PC-3 (cell line): ENCODE data around the gene PER2.

Experiments
- EZH2 ChIP-seq: fragments of 300-600 bp; sonication (generic); IDR thresholded peaks from one replicate; pipeline ENCODE4 v1.6.1; 2017; ENCODE audit warnings: antibody characterized with exemption, mild to moderate bottlenecking, low read length; ENCODE audit not compliant: unreplicated experiment
- EZH2phosphoT487 ChIP-seq: fragments of 300-600 bp; sonication (generic); IDR thresholded peaks from 2 replicates; pipeline ENCODE4 v1.6.1; 2018; ENCODE audit warnings: mild to moderate bottlenecking, antibody characterized with exemption, low read length, borderline replicate concordance
- TF ChIP-seq, protein P1 (sequence below): fragments of 300-600 bp; sonication (generic); conservative IDR thresholded peaks from 2 replicates; pipeline ENCODE4 v1.5.1; 2017; ENCODE audit warnings: antibody characterized with exemption, low read depth, mild to moderate bottlenecking, low read length

DNA sequence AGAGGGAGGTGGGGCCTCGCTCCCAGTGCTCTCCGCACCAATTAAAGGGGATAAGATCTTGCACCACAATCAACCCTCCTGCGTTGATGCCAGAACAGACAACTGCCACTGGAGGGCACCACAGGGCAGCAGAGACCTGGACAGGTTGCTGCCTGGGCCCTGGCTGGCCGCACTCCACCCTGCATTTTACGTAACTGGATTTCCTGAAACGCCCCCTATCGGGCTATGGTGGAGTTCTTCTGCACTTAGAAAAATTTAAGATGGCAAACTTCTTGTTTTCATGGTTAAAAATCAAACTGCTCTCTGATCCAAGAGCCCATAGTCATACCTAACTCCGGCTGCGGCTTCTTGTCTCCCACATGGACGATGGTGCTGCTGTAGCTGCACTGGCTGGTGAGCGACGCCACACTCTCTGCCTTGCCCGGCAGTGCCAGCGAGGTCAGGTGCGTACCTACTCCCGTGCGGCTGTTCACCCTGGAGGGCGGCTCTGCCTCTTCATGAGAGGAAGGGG is 31.8 kb downstream of the PER2 start:
- TF ChIP-seq EZH2phosphoT487 (no peak), EZH2 (no peak)
- TF ChIP-seq, protein P1, sequence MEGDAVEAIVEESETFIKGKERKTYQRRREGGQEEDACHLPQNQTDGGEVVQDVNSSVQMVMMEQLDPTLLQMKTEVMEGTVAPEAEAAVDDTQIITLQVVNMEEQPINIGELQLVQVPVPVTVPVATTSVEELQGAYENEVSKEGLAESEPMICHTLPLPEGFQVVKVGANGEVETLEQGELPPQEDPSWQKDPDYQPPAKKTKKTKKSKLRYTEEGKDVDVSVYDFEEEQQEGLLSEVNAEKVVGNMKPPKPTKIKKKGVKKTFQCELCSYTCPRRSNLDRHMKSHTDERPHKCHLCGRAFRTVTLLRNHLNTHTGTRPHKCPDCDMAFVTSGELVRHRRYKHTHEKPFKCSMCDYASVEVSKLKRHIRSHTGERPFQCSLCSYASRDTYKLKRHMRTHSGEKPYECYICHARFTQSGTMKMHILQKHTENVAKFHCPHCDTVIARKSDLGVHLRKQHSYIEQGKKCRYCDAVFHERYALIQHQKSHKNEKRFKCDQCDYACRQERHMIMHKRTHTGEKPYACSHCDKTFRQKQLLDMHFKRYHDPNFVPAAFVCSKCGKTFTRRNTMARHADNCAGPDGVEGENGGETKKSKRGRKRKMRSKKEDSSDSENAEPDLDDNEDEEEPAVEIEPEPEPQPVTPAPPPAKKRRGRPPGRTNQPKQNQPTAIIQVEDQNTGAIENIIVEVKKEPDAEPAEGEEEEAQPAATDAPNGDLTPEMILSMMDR: peak; percentile 96
